HG03097 (cell line): ENCODE measurements around the gene BCAS2.
"Not testable (repeated sequence)": the region's sequence is repeated elsewhere in the genome, so short reads cannot be mapped to it uniquely, and the experiment has no call there.

Experiments used
- ATAC-seq: cut with Tn5 transposase; IDR thresholded peaks from one replicate; pipeline ENCODE4 v1.9.1; 2021; ENCODE audit not compliant: unreplicated experiment, low FRiP score

Gene BCAS2

GRCh38 chr1:114581335-114582287 lies at the start of gene BCAS2:
TSS of gene BCAS2 (minus strand) at chr1:114581615. CDS start at chr1:114581591, 24 bp downstream.
- peak; percentile 99 for ATAC-seq

- no peak for ATAC-seq
Measured at GRCh38 chr1:114627107-114627506, 45.7 kb upstream of the BCAS2 start.

- no peak for ATAC-seq
Measured at GRCh38 chr1:114623364-114623763, 41.9 kb upstream of the BCAS2 start.

- ATAC-seq, result no peak
Measured at GRCh38 chr1:114620419-114620818, 39.0 kb upstream of the BCAS2 start.

- ATAC-seq, result no peak
Measured at GRCh38 chr1:114618606-114619005, 37.2 kb upstream of the BCAS2 start.

- ATAC-seq, result no peak
Measured at GRCh38 chr1:114610546-114611245, 29.3 kb upstream of the BCAS2 start.

GRCh38 chr1:114609826-114610225 lies 28.4 kb upstream of the BCAS2 start:
- ATAC-seq, result no peak

GRCh38 chr1:114609026-114609425 lies 27.6 kb upstream of the BCAS2 start:
- no peak for ATAC-seq

- no peak for ATAC-seq
Measured at GRCh38 chr1:114607223-114607622, 25.8 kb upstream of the BCAS2 start.

GRCh38 chr1:114597949-114598348 lies 16.5 kb upstream of the BCAS2 start:
- ATAC-seq, result no peak

- no peak for ATAC-seq
Measured at GRCh38 chr1:114595602-114596001, 14.2 kb upstream of the BCAS2 start.

GRCh38 chr1:114594046-114594445 lies 12.6 kb upstream of the BCAS2 start:
- no peak for ATAC-seq

- no peak for ATAC-seq
Measured at GRCh38 chr1:114589122-114589521, 7.7 kb upstream of the BCAS2 start.

- no peak for ATAC-seq
Measured at GRCh38 chr1:114588196-114588689, 6.8 kb upstream of the BCAS2 start.

GRCh38 chr1:114587203-114587991 lies 6.0 kb upstream of the BCAS2 start:
- ATAC-seq, result no peak

GRCh38 chr1:114586513-114587047 lies 5.2 kb upstream of the BCAS2 start:
- no peak for ATAC-seq

GRCh38 chr1:114585231-114585630 lies 3.8 kb upstream of the BCAS2 start:
- ATAC-seq, result no peak

- ATAC-seq, result no peak
Measured at GRCh38 chr1:114574365-114574764, 7.0 kb downstream of the BCAS2 start.

GRCh38 chr1:114564141-114564540 lies 17.3 kb downstream of the BCAS2 start:
- no peak for ATAC-seq

- ATAC-seq, result not testable (repeated sequence)
Measured at GRCh38 chr1:114562978-114563510, 18.4 kb downstream of the BCAS2 start.
